SIG-M5 treated with dmso at 0.1 percent for 504 hours (cell line): Measurements from ENCODE around the gene NTSR2.

ENCODE experiments used
- DNase-seq: peaks from one replicate; lab custom pipeline; 2025; ENCODE audit not compliant: unreplicated experiment; lab: John Stamatoyannopoulos, UW

NTSR2 gene

GRCh38 chr2:11658208-11659114 is 11.5 kb downstream of the NTSR2 start:
- DNase-seq = no peak

GRCh38 chr2:11657646-11658045 is 12.3 kb downstream of the NTSR2 start:
- DNase-seq = no peak

GRCh38 chr2:11657195-11657594 is 12.8 kb downstream of the NTSR2 start:
- no peak for DNase-seq

- DNase-seq = no peak
Observed at GRCh38 chr2:11656671-11657101, 13.3 kb downstream of the NTSR2 start.

- DNase-seq = no peak
Observed at GRCh38 chr2:11656252-11656651, 13.7 kb downstream of the NTSR2 start.

- no peak for DNase-seq
Observed at GRCh38 chr2:11655495-11655894, 14.5 kb downstream of the NTSR2 start.

GRCh38 chr2:11652553-11652952 is 17.4 kb downstream of the NTSR2 start:
- no peak for DNase-seq

- DNase-seq = no peak
Observed at GRCh38 chr2:11651856-11652548, 18.0 kb downstream of the NTSR2 start.

GRCh38 chr2:11649093-11649492 is 20.9 kb downstream of the NTSR2 start:
- DNase-seq = no peak

- DNase-seq = no peak
Observed at GRCh38 chr2:11647834-11648600, 22.0 kb downstream of the NTSR2 start.

- no peak for DNase-seq
Observed at GRCh38 chr2:11646530-11646929, 23.5 kb downstream of the NTSR2 start.

GRCh38 chr2:11644293-11644692 is 25.7 kb downstream of the NTSR2 start:
- no peak for DNase-seq

- DNase-seq = no peak
Observed at GRCh38 chr2:11642972-11643371, 27.0 kb downstream of the NTSR2 start.

- DNase-seq = no peak
Observed at GRCh38 chr2:11640132-11640531, 29.9 kb downstream of the NTSR2 start.

- no peak for DNase-seq
Observed at GRCh38 chr2:11639503-11639902, 30.5 kb downstream of the NTSR2 start.

- DNase-seq = no peak
Observed at GRCh38 chr2:11637546-11637945, 32.4 kb downstream of the NTSR2 start.

- DNase-seq = no peak
Observed at GRCh38 chr2:11636593-11637295, 33.3 kb downstream of the NTSR2 start.

GRCh38 chr2:11635141-11635540 is 34.9 kb downstream of the NTSR2 start:
- no peak for DNase-seq

GRCh38 chr2:11634584-11634983 is 35.4 kb downstream of the NTSR2 start:
- no peak for DNase-seq

- no peak for DNase-seq
Observed at GRCh38 chr2:11633923-11634478, 36.0 kb downstream of the NTSR2 start.

- DNase-seq = no peak
Observed at GRCh38 chr2:11631462-11631861, 38.5 kb downstream of the NTSR2 start.
